ENCODE data around the gene ANKRD28.
A peak's percentile ranks its signal among the peaks of the same experiment; 100 is the strongest.
"Not testable (repeated sequence)": the region's sequence is repeated elsewhere in the genome, so short reads cannot be mapped to it uniquely, and the experiment has no call there.

Gene ANKRD28

GRCh38 chr3:15819576-15819975 lies 21.8 kb upstream of the ANKRD28 start:
- no peak for TF ChIP-seq CTCF (IDR thresholded peaks at IDR 0.05; ENCODE audit: insufficient read depth, low read length, missing control alignments)
- H3K4me3 ChIP-seq (ENCODE audit: low read depth, low read length): no peak overlapping the region
- ChIA-PET CTCF (interaction anchor here (1.1 to 2.0 kb wide), 5 partner anchors 228 to 432 kb away, joined by 3 to 9 read pairs (median 4); no protein-coding TSS in a partner anchor), POLR2A (no interaction called here)
- no peak for DNase-seq (ENCODE audit: low read depth, low spot score)

GRCh38 chr3:15819043-15819442 lies 21.3 kb upstream of the ANKRD28 start:
- DNase-seq (ENCODE audit: low read depth, low spot score): no peak
- no peak for TF ChIP-seq CTCF (IDR thresholded peaks at IDR 0.05; ENCODE audit: insufficient read depth, low read length, missing control alignments)
- H3K4me3 ChIP-seq (ENCODE audit: low read depth, low read length): no peak overlapping the region
- ChIA-PET POLR2A (no interaction called here), CTCF (interaction anchor here (1.1 to 2.0 kb wide), 6 partner anchors 228 to 432 kb away, joined by 3 to 9 read pairs (median 4); no protein-coding TSS in a partner anchor)

DNA sequence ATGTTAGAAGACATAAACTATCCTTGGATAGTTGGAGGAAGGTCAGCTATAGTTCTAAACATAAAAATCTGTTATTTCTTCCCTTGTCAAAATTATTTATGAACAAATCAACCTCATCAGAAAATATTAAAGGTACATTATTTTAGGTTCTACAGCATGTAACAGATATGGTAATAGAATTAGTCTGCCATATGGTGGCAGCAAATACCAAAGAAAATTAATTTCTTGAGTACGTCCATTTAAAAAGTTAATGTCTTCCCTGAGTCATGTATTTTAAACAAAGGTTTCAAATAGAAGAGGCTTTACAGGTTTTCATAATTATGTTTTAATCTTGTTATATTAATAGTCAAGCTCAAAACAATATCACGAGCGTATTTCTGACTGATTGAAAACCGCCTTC lies 17.9 kb upstream of the ANKRD28 start:
- no peak overlapping the region for H3K4me3 ChIP-seq (ENCODE audit: low read depth, low read length)
- DNase-seq (ENCODE audit: low read depth, low spot score): peak; percentile 37
- no peak for TF ChIP-seq CTCF (IDR thresholded peaks at IDR 0.05; ENCODE audit: insufficient read depth, low read length, missing control alignments)
- CTCF ChIA-PET: interaction anchor here (0.9 to 2.9 kb wide), 39 partner anchors 9 to 475 kb away, joined by 3 to 31 read pairs (median 4); partner anchors contain the start of genes DPH3, GALNT15 and OXNAD1
- POLR2A ChIA-PET: no interaction called here

- CTCF ChIA-PET: interaction anchor here (0.6 to 4.1 kb wide), 20 partner anchors 13 to 705 kb away, joined by 3 to 90 read pairs (median 4); partner anchors contain the start of genes ANKRD28, BTD, GALNT15 and HACL1
- DNase-seq (ENCODE audit: low read depth, low spot score); POLR2A ChIA-PET; H3K4me3 ChIP-seq (ENCODE audit: low read depth, low read length): not testable (repeated sequence)
Measured at GRCh38 chr3:15813079-15813478, 15.3 kb upstream of the ANKRD28 start.

GRCh38 chr3:15812183-15812582 lies 14.4 kb upstream of the ANKRD28 start:
- DNase-seq (ENCODE audit: low read depth, low spot score): no peak
- H3K4me3 ChIP-seq (ENCODE audit: low read depth, low read length): no peak overlapping the region
- POLR2A ChIA-PET: no interaction called here
- TF ChIP-seq CTCF (IDR thresholded peaks at IDR 0.05; ENCODE audit: insufficient read depth, low read length, missing control alignments): no peak
- CTCF ChIA-PET: interaction anchor here (0.6 to 4.1 kb wide), 36 partner anchors 11 to 704 kb away, joined by 3 to 90 read pairs (median 4); partner anchors contain the start of genes ANKRD28, DPH3, GALNT15 and OXNAD1

DNA sequence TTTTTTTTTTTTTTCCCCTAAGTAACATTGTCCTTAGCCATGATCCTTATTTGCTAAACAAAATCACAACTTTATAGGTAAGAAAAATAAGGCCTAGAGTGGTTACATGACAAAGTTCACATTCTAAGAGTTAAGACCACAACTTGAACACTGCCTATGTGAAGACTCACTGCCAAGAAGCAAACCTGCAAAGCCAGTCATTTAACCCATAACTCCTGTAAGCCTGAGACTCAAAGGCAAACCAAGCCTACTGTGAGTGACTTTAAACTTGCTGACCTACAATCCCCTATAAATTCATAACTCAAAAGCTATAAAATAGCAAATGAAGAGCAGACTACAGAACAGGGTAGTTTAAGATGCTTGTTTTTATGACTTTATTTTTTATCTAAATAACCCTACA lies 12.9 kb upstream of the ANKRD28 start:
- POLR2A ChIA-PET: no interaction called here
- no peak for DNase-seq (ENCODE audit: low read depth, low spot score)
- no peak overlapping the region for H3K4me3 ChIP-seq (ENCODE audit: low read depth, low read length)
- no peak for TF ChIP-seq CTCF (IDR thresholded peaks at IDR 0.05; ENCODE audit: insufficient read depth, low read length, missing control alignments)
- CTCF ChIA-PET: interaction anchor here (1.0 to 4.1 kb wide), 13 partner anchors 10 to 608 kb away, joined by 3 to 90 read pairs (median 7); partner anchors contain the start of genes ANKRD28, DPH3 and OXNAD1

- TF ChIP-seq CTCF (IDR thresholded peaks at IDR 0.05; ENCODE audit: insufficient read depth, low read length, missing control alignments): no peak
- no peak for DNase-seq (ENCODE audit: low read depth, low spot score)
- CTCF ChIA-PET: interaction anchor here (1.0 to 2.1 kb wide), 3 partner anchors 175 to 183 kb away, joined by 3 to 13 read pairs (median 3); no protein-coding TSS in a partner anchor
- no peak overlapping the region for H3K4me3 ChIP-seq (ENCODE audit: low read depth, low read length)
- POLR2A ChIA-PET: no interaction called here
Measured at GRCh38 chr3:15809313-15809712, 11.5 kb upstream of the ANKRD28 start.

Measured in AG04449 (cell line).